ENCODE measurements around the gene EFR3B.

The EFR3B gene

GRCh38 chr2:25074826-25075225, 33.0 kb downstream of the EFR3B start:
- DNase-seq, result no peak

GRCh38 chr2:25076749-25077148, 34.9 kb downstream of the EFR3B start:
- no peak for DNase-seq

- no peak for DNase-seq
These were observed 35.9 kb downstream of the EFR3B start for GRCh38 chr2:25077789-25078169.

GRCh38 chr2:25078170-25079049, 36.5 kb downstream of the EFR3B start:
- DNase-seq, result no peak

GRCh38 chr2:25079050-25079635, 37.3 kb downstream of the EFR3B start:
- DNase-seq, result no peak

GRCh38 chr2:25081237-25081790, 39.4 kb downstream of the EFR3B start:
- DNase-seq, result no peak

- DNase-seq, result no peak
These were observed 40.2 kb downstream of the EFR3B start for GRCh38 chr2:25082002-25082622.

- DNase-seq, result no peak
These were observed 44.1 kb downstream of the EFR3B start for GRCh38 chr2:25085761-25086560.

GRCh38 chr2:25088817-25089516, 47.1 kb downstream of the EFR3B start:
- DNase-seq, result no peak

GRCh38 chr2:25089605-25090315, 47.9 kb downstream of the EFR3B start:
- no peak for DNase-seq

GRCh38 chr2:25090801-25091200, 48.9 kb downstream of the EFR3B start:
- DNase-seq, result no peak

- no peak for DNase-seq
These were observed 49.4 kb downstream of the EFR3B start for GRCh38 chr2:25091265-25091664.

- DNase-seq, result no peak
These were observed 56.2 kb downstream of the EFR3B start for GRCh38 chr2:25098056-25098455.

GRCh38 chr2:25098670-25099486, 57.0 kb downstream of the EFR3B start:
- no peak for DNase-seq

GRCh38 chr2:25102352-25102751, 60.5 kb downstream of the EFR3B start:
- DNase-seq, result peak; percentile 60

GRCh38 chr2:25103287-25103871, 61.5 kb downstream of the EFR3B start:
- DNase-seq, result no peak

GRCh38 chr2:25104736-25105135, 62.9 kb downstream of the EFR3B start:
- DNase-seq, result no peak

GRCh38 chr2:25105336-25106085, 63.6 kb downstream of the EFR3B start:
- DNase-seq, result no peak

- no peak for DNase-seq
These were observed 67.9 kb downstream of the EFR3B start for GRCh38 chr2:25109822-25110221.
